K562 (cell line): Measurements from ENCODE around the gene LSP1. TPM values are rescaled to one million over a fixed set of nuclear protein-coding genes. Genes with fewer than 3 reads are reported as not detected.

Experiments used
- ATAC-seq: fragments of 200-7000 bp; cut with Tn5 transposase; 3 replicates; pipeline ENCODE4 v1.9.1; 2020; ENCODE audit warnings: moderate library complexity
- BruUV-seq: library from RNA; stranded (reverse); fragments of 400-500 nt; replicated peaks from 2 replicates; lab custom pipeline; 2021; lab: Mats Ljungman, UMichigan
- CTCF ChIA-PET: fragments of 300-600 bp; formaldehyde crosslinking; extraction: SDS; loops from one replicate; lab custom pipeline; 2021; ENCODE audit warnings: low intra/inter-chr PET ratio; lab: Yijun Ruan, JAX
- POLR2A ChIA-PET: fragments of 300-600, 350-650 bp; sonication (Branson Sonifier 250); formaldehyde crosslinking; extraction: SDS; loops from one replicate; lab custom pipeline; 2021; ENCODE audit warnings: antibody characterized with exemption, inconsistent platforms; lab: Yijun Ruan, JAX
- DNase-seq, 4 experiments: peaks; one replicate each; pipeline versions ENCODE4 v3.0.0 to v3.0.0-alpha.2; 2011 to 2018; ENCODE audit warnings: low spot score in 3 of 4, mixed read lengths in 3 of 4; ENCODE audit errors: extremely low read depth in 1 of 4
- FAIRE-seq: peaks from 2 replicates; lab custom pipeline; 2011; peaks lifted over from hg19 to GRCh38; lab: Jason Lieb, UNC
- H2AFZ ChIP-seq: 2 replicates; pipeline ENCODE4 v1.6.0; 2011; ENCODE audit warnings: low read depth, low read length, control low read depth, inconsistent platforms
- H3K27ac ChIP-seq: fragments of 200-600 bp; 3 replicates; pipeline ENCODE4 v1.8.0; 2011; ENCODE audit warnings: low read depth, mild to moderate bottlenecking, control low read depth, inconsistent platforms, low read length, moderate library complexity, mixed read lengths; ENCODE audit errors: extremely low read depth
- H3K27me3 ChIP-seq, 2 experiments: fragments of 300-600 bp in 1 of 2; 2 replicates in 1 of 2; 3 replicates in 1 of 2; pipeline versions ENCODE4 v1.6.0 to v1.8.0; 2011; ENCODE audit warnings: inconsistent platforms in 2 of 2, low read length in 2 of 2, mild to moderate bottlenecking in 1 of 2, mixed read lengths in 1 of 2, moderate library complexity in 1 of 2; ENCODE audit not compliant: control insufficient read depth in 2 of 2, insufficient read depth in 2 of 2
- H3K36me3 ChIP-seq: fragments of 300-600 bp; 3 replicates; pipeline ENCODE4 v1.8.0; 2011; ENCODE audit warnings: mild to moderate bottlenecking, low read length, inconsistent platforms; ENCODE audit not compliant: control insufficient read depth, insufficient read depth
- H3K4me1 ChIP-seq, 2 experiments: fragments of 200-600 bp in 1 of 2; replicated peaks in 1 of 2; 2 replicates in 1 of 2; 3 replicates in 1 of 2; pipeline versions ENCODE4 v1.5.1 to v1.8.0; 2011; ENCODE audit warnings: inconsistent platforms in 2 of 2, low read length in 2 of 2, mild to moderate bottlenecking in 1 of 2, mixed read lengths in 1 of 2, moderate library complexity in 1 of 2; ENCODE audit not compliant: control insufficient read depth in 2 of 2, insufficient read depth in 2 of 2
- H3K4me2 ChIP-seq: 2 replicates; pipeline ENCODE4 v1.6.1; 2011; ENCODE audit warnings: low read length, control low read depth, inconsistent platforms, mixed read lengths; ENCODE audit not compliant: insufficient read depth
- H3K4me3 ChIP-seq: fragments of 200-600 bp; sonication (generic), shearing (Covaris generic); 2 replicates; pipeline ENCODE4 v1.5.1; 2016; ENCODE audit warnings: control low read depth, inconsistent platforms
- H3K79me2 ChIP-seq: fragments of 200-600 bp; 3 replicates; pipeline ENCODE4 v1.8.0; 2011; ENCODE audit warnings: low read length, inconsistent platforms; ENCODE audit not compliant: control insufficient read depth, insufficient read depth
- H3K9ac ChIP-seq, 2 experiments: 2 replicates each; pipeline versions ENCODE4 v1.6.0 to v1.6.1; 2011; ENCODE audit warnings: low read depth in 2 of 2, low read length in 2 of 2, control low read depth in 1 of 2, inconsistent platforms in 1 of 2, mild to moderate bottlenecking in 1 of 2, mixed read lengths in 1 of 2; ENCODE audit not compliant: insufficient read depth in 1 of 2
- H3K9me1 ChIP-seq: one replicate; pipeline ENCODE4 v1.6.0; 2011; ENCODE audit warnings: inconsistent platforms, mild to moderate bottlenecking, low read length, moderate library complexity; ENCODE audit not compliant: control insufficient read depth, insufficient read depth
- H3K9me3 ChIP-seq: replicated peaks from 2 replicates; pipeline ENCODE4 v1.5.1; 2011; ENCODE audit warnings: low read depth, low read length, inconsistent platforms; ENCODE audit not compliant: control insufficient read depth, insufficient read depth
- H4K20me1 ChIP-seq: replicated peaks from 2 replicates; pipeline ENCODE4 v1.6.1; 2011; ENCODE audit warnings: low read length, inconsistent platforms, mixed read lengths; ENCODE audit not compliant: control insufficient read depth, insufficient read depth
- BCOR ChIP-seq: fragments of 450-650 bp; IDR thresholded peaks from 2 replicates; pipeline ENCODE4 v1.6.1; 2016
- FOXP1 ChIP-seq: sonication (generic); formaldehyde crosslinking; IDR thresholded peaks from 2 replicates; pipeline ENCODE4 v1.8.0; 2022; ENCODE audit warnings: mild to moderate bottlenecking, missing genetic modification reagents
- HEY1 ChIP-seq: fragments of 250-450 bp; sonication (Bioruptor Pico); IDR thresholded peaks from 2 replicates; pipeline ENCODE4 v1.5.0; 2020; ENCODE audit warnings: mild to moderate bottlenecking, moderate library complexity, borderline replicate concordance
- SUPT5H ChIP-seq: fragments of 450-650 bp; IDR thresholded peaks from 2 replicates; pipeline ENCODE4 v1.6.1; 2016
- WGBS: fragments of 100-300 bp; shearing (Covaris generic); methylation state at CpG from one replicate; pipeline ENCODE4 v1.1.6; 2016; ENCODE audit warnings: low coverage, mixed read lengths; ENCODE audit not compliant: insufficient coverage; ENCODE audit errors: missing lambda C conversion rate; 5-methylcytosine and 5-hydroxymethylcytosine counted together
- in situ Hi-C: fragments of 300-500 bp; cut with MboI; formaldehyde crosslinking; loops from 4 replicates; pipeline ENCODE4 v1.15.0; 2018; ENCODE audit warnings: inconsistent platforms, mixed read lengths
- intact Hi-C: fragments of 100-400 bp; cut with micrococcal nuclease; formaldehyde crosslinking; loops from 2 replicates; pipeline ENCODE4 v1.14.2; 2022
- polyA plus RNA-seq, 8 experiments: library from polyadenylated mRNA; depleted of rRNA in 4 of 8; stranded (reverse) in 5 of 8; unstranded in 3 of 8; fragments of >200 nt; fragmentation: Nextera tagmentation in 2 of 8; fragmentation: Illumina TruSeq in 1 of 8; extraction: Ambion mirVana in 2 of 8; extraction: Trizol in 1 of 8; gene quantifications; 2 replicates each; pipeline versions ENCODE4 v1.2.1 to v1.2.3, GENCODE V29; 2011 to 2014; ENCODE audit warnings: inconsistent platforms in 1 of 8, missing spikeins in 1 of 8
- total RNA-seq, 7 experiments: library from RNA; depleted of rRNA in 6 of 7; stranded (reverse); fragments of >200 nt in 6 of 7; fragmentation: Illumina TruSeq in 2 of 7; extraction: Trizol in 2 of 7; gene quantifications; 2 replicates each; pipeline versions ENCODE4 v1.2.1 to v1.2.3, GENCODE V29; 2011 to 2021; ENCODE audit warnings: low replicate concordance in 1 of 7
- TF ChIP-seq, protein P1 (sequence below), 2 experiments: fragments of 450-650 bp in 1 of 2; sonication (generic) in 1 of 2; formaldehyde crosslinking in 1 of 2; IDR thresholded peaks; 2 replicates each; pipeline versions ENCODE4 v1.7.1 to v1.9.0; 2016 to 2022; ENCODE audit warnings: inconsistent platforms in 1 of 2, mild to moderate bottlenecking in 1 of 2, missing genetic modification reagents in 1 of 2
- TF ChIP-seq, protein P2 (sequence below): fragments of 450-650 bp; formaldehyde crosslinking; IDR thresholded peaks from 2 replicates; pipeline ENCODE4 v1.4.0; 2022; ENCODE audit warnings: missing genetic modification characterization

The LSP1 gene
- total and polyA plus RNA-seq, 9 of the 15 experiments (the other 6 are each of a cell fraction or from before 2014, with no cell fraction given): 0.08 to 2.9 (median 0.65) TPM; not detected in 2

DNA sequence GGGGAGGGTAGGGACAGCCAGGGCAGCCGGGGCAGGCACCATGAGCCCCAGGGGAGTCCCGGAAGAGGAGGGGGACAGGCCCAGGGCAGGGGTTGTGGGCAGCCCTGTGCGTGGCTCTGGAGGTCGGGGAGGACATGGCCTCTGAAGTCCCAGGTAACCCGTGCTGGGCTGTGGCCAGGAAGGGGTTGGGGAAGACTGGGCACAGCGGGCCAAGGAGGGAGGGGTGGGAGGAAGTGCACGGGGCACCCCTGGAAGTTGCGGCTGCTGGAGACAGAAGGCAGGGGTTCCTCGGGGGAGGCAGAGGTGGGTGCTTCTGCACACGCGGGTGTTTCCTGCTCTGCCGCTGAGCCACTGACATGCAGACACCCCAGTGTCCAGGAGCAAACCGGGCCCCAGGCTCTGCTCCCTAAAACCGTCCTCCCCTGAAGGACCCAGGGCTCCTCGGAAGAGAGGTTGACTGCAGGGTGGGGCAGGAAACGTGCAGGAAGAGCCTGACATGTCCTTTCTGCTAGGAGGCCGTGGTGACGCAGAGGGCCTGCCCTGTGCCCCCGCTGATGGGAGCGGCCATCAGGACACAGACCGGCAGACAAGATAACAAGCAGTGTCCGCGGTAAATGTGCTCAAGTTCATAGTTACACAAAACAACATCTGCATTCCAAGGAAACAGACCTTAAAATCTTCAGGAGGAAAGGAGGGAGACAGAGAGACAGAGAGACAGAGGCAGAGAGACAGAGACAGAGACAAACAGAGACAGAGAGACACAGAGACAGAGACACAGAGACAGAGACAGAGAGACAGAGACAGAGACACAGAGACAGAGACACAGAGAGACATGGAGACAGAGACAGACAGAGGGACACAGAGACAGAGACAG lies 8.4 kb upstream of the LSP1 start (continued):
- TF ChIP-seq HEY1 (CRISPR knock-in tag) (no peak), FOXP1 (CRISPR knock-in tag) (no peak), SUPT5H (peak; percentile 44; the same call in 1 of the 2 replicates), BCOR (peak; percentile 95)

DNA sequence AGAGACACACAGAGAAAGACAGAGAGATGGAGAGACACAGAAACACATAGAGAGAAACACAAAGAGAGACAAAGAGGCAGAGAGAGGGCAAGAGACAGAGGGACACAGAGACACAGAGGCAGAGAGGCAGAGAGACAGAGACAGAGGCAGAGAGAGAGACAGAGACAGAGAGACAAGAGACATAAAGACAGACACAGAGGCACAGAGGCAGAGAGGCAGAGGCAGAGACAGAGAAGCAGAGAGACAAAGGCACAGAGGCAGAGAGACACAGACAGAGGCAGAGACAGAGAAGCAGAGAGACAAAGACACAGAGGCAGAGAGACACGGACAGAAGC lies 7.8 kb upstream of the LSP1 start:
- in situ Hi-C loops (no loop called here), intact Hi-C loops (no loop called here)
- no peaks in the 10 kb centered on the region for H3K9me1 ChIP-seq
- peak overlapping the region; percentile 61 for H3K4me2 ChIP-seq
- FAIRE-seq (no peak), ATAC-seq (no peak), DNase-seq (no peak)
- POLR2A ChIA-PET: interaction anchor here (0.6 kb wide), 1 partner anchor 142 kb away, joined by 3 read pairs; no protein-coding TSS in a partner anchor
- H3K79me2 ChIP-seq: no peaks in the 10 kb centered on the region
- CTCF ChIA-PET: no interaction called here
- H3K36me3 ChIP-seq: no peaks in the 10 kb centered on the region
- H3K4me1 ChIP-seq: peaks cover 9 to 65% of the 10 kb centered on the region in 2 experiments; a peak in 4 of 5 replicates
- peak overlapping the region; percentile 86 for H2AFZ ChIP-seq
- H3K9ac ChIP-seq: no peak overlapping the region
- H3K4me3 ChIP-seq: no peak overlapping the region
- no TSS peak for BruUV-seq
- no peaks in the 10 kb centered on the region; the same call in 1 of the 2 replicates for H4K20me1 ChIP-seq
- peaks cover 3 to 62% of the 10 kb centered on the region in 2 experiments; a peak in 3 of 5 replicates for H3K27me3 ChIP-seq
- 0% methylated on average over 1 of the region's 1 CpG for WGBS
- H3K27ac ChIP-seq: peak overlapping the region; percentile 20; the same call in 1 of the 3 replicates
- H3K9me3 ChIP-seq: no peaks in the 10 kb centered on the region
- TF ChIP-seq, protein P1, sequence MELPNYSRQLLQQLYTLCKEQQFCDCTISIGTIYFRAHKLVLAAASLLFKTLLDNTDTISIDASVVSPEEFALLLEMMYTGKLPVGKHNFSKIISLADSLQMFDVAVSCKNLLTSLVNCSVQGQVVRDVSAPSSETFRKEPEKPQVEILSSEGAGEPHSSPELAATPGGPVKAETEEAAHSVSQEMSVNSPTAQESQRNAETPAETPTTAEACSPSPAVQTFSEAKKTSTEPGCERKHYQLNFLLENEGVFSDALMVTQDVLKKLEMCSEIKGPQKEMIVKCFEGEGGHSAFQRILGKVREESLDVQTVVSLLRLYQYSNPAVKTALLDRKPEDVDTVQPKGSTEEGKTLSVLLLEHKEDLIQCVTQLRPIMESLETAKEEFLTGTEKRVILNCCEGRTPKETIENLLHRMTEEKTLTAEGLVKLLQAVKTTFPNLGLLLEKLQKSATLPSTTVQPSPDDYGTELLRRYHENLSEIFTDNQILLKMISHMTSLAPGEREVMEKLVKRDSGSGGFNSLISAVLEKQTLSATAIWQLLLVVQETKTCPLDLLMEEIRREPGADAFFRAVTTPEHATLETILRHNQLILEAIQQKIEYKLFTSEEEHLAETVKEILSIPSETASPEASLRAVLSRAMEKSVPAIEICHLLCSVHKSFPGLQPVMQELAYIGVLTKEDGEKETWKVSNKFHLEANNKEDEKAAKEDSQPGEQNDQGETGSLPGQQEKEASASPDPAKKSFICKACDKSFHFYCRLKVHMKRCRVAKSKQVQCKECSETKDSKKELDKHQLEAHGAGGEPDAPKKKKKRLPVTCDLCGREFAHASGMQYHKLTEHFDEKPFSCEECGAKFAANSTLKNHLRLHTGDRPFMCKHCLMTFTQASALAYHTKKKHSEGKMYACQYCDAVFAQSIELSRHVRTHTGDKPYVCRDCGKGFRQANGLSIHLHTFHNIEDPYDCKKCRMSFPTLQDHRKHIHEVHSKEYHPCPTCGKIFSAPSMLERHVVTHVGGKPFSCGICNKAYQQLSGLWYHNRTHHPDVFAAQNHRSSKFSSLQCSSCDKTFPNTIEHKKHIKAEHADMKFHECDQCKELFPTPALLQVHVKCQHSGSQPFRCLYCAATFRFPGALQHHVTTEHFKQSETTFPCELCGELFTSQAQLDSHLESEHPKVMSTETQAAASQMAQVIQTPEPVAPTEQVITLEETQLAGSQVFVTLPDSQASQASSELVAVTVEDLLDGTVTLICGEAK (IDR thresholded peaks at IDR 0.05): peak; percentile 8; the same call in 1 of the 2 replicates
- TF ChIP-seq, protein P1 (CRISPR knock-in tag; IDR thresholded peaks at IDR 0.05): no peak
- TF ChIP-seq, protein P2, sequence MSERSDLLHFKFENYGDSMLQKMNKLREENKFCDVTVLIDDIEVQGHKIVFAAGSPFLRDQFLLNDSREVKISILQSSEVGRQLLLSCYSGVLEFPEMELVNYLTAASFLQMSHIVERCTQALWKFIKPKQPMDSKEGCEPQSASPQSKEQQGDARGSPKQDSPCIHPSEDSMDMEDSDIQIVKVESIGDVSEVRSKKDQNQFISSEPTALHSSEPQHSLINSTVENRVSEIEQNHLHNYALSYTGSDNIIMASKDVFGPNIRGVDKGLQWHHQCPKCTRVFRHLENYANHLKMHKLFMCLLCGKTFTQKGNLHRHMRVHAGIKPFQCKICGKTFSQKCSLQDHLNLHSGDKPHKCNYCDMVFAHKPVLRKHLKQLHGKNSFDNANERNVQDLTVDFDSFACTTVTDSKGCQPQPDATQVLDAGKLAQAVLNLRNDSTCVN (CRISPR knock-in tag): 0 out of 2 replicates have a peak, but pooled peaks have one; percentile 13
